ENCODE results near the gene THOP1. TPM values are rescaled to one million over a fixed set of nuclear protein-coding genes. Genes with fewer than 3 reads are reported as not detected.

The THOP1 gene
- total RNA-seq, 1 experiment from 2014 or later = 85.8 TPM

DNA sequence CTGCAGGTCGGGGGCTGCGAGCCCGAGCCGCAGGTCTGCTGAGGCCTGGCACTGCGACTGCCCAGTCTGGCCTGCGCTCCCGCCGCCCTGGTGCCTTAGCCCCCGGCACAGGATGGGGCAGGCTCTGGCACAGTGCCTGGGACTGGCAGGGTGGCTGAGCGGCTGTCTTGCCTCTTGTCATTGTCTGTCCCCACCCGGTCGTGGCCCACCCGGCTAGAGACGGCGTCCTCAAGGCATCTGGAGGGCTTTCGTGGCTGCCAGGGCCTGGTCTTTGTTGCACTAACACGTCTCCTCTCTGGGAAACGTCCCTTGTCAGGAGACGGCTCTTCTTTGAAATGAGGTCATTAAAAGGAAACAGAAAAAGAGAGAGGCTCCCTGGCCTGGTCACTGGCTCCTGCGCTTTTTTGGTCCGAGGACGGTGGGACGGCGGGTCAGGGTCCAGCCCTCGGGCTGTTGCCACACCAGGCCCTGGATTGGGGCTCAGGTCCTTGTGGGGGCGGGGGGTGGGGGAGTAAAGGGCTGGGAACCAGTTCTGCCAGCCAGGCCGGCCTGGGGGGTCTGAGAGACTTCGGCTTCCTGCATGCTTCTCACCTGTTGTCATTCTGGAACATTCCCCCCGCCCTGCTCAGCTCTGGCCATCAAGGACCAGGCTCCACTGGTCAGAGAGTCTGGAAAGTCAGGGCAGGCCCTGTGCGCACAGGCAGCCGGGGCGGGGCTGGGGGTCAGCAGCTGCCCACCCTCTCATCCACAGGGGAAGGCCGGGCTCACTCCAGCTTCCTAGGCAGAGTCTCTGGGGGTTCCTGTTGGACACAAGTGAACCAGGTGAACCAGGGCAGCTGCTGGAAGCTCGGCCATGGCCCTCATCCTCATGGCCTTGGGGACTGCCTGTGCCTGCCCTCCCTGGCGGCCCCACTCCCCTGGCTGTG lies 28.2 kb downstream of the THOP1 start:
- Histone ChIP-seq H4K20me1 (ENCODE audit: insufficient read depth) (no peaks in the 10 kb centered on the region), H3K79me2 (ENCODE audit: low read depth) (no peaks in the 10 kb centered on the region), H3K27ac (no peak overlapping the region), H3K4me3 (no peak overlapping the region), H3K27me3 (ENCODE audit: insufficient read depth, low read depth) (no peaks in the 10 kb centered on the region), H3K4me2 (no peak overlapping the region), H2AFZ (no peak overlapping the region), H3K4me1 (replicated peaks; ENCODE audit: insufficient read depth) (no peaks in the 10 kb centered on the region), H3K36me3 (ENCODE audit: low read depth) (no peaks in the 10 kb centered on the region), H3K9me2 (ENCODE audit: insufficient read depth) (no peaks in the 10 kb centered on the region), H3K9me3 (ENCODE audit: insufficient read depth, low read depth) (no peaks in the 10 kb centered on the region), H3F3A (ENCODE audit: insufficient read depth, low read depth) (peaks cover 4% of the 10 kb centered on the region; the same call in 1 of the 2 replicates)
- DNase-seq = no peak
- BruUV-seq (replicated peaks) = no TSS peak
- POLR2A ChIA-PET (ENCODE audit: unreplicated experiment) = no interaction called here
- intact Hi-C loops (cut with micrococcal nuclease; ENCODE audit: unreplicated experiment) = no loop called here
- TF ChIP-seq, protein P1, sequence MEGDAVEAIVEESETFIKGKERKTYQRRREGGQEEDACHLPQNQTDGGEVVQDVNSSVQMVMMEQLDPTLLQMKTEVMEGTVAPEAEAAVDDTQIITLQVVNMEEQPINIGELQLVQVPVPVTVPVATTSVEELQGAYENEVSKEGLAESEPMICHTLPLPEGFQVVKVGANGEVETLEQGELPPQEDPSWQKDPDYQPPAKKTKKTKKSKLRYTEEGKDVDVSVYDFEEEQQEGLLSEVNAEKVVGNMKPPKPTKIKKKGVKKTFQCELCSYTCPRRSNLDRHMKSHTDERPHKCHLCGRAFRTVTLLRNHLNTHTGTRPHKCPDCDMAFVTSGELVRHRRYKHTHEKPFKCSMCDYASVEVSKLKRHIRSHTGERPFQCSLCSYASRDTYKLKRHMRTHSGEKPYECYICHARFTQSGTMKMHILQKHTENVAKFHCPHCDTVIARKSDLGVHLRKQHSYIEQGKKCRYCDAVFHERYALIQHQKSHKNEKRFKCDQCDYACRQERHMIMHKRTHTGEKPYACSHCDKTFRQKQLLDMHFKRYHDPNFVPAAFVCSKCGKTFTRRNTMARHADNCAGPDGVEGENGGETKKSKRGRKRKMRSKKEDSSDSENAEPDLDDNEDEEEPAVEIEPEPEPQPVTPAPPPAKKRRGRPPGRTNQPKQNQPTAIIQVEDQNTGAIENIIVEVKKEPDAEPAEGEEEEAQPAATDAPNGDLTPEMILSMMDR (conservative IDR thresholded peaks at IDR 0.05) = no peak
- no peak for TF ChIP-seq EZH2 (IDR thresholded peaks at IDR 0.05; ENCODE audit: low read depth)
- CTCF ChIA-PET = no interaction called here

DNA sequence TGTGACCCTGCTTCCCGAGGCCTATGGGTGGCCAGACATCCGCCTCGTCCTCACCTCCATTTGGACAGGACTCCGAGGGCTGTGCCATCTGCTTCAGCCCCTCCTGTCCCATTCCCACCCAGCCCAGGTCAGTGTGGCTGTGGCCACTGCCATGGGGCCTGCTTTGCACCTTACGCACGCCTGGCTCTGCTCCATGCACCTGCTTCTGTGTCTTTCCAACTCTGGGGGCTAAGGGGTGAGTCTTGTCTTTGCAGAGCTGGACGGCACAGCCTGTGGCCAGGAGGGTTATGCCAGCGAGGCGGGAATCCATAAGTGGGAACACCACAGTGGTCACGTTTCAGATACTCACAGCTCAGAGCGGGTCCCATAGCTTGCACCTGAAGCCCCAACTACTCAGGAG lies 29.1 kb downstream of the THOP1 start:
- H3K79me2 ChIP-seq (ENCODE audit: low read depth) = no peaks in the 10 kb centered on the region
- DNase-seq = no peak
- no peak overlapping the region for H3K4me2 ChIP-seq
- H3K9me3 ChIP-seq (ENCODE audit: insufficient read depth, low read depth) = no peaks in the 10 kb centered on the region
- ChIA-PET POLR2A (ENCODE audit: unreplicated experiment) (no interaction called here), CTCF (no interaction called here)
- no peaks in the 10 kb centered on the region for H3K36me3 ChIP-seq (ENCODE audit: low read depth)
- no peak overlapping the region for H3K27ac ChIP-seq
- intact Hi-C loops (cut with micrococcal nuclease; ENCODE audit: unreplicated experiment) = no loop called here
- H3F3A ChIP-seq (ENCODE audit: insufficient read depth, low read depth) = peaks cover 4% of the 10 kb centered on the region; the same call in 1 of the 2 replicates
- H3K4me3 ChIP-seq = no peak overlapping the region
- BruUV-seq (replicated peaks) = no TSS peak
- TF ChIP-seq, protein P1 (conservative IDR thresholded peaks at IDR 0.05) = no peak
- TF ChIP-seq EZH2 (IDR thresholded peaks at IDR 0.05; ENCODE audit: low read depth) = no peak
- H3K9me2 ChIP-seq (ENCODE audit: insufficient read depth) = no peaks in the 10 kb centered on the region
- no peaks in the 10 kb centered on the region for H3K4me1 ChIP-seq (replicated peaks; ENCODE audit: insufficient read depth)
- H3K27me3 ChIP-seq (ENCODE audit: insufficient read depth, low read depth) = no peaks in the 10 kb centered on the region
- H4K20me1 ChIP-seq (ENCODE audit: insufficient read depth) = no peaks in the 10 kb centered on the region
- H2AFZ ChIP-seq = no peak overlapping the region

DNA sequence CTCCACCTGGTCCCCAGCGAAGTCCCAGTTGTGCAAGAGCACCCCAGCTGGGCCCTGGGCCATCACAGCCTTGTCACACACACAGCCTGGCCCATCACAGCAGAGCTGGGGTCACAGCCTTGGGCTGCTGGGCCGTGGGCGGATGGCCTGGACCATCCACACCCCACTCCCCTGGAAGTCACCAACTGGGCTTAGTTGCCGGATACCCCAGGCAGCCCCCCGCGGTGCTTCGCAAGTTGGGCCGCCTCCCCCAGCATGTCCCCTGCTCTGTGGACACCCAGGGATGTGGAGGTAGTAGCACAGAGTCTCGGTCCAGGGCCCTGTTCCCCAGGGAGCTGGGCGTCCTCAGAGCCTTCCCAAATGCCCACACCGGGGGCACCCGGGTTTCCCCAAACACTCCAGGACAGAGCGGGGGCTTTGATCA lies 29.9 kb downstream of the THOP1 start:
- Histone ChIP-seq H3K4me2 (no peak overlapping the region), H3K4me1 (replicated peaks; ENCODE audit: insufficient read depth) (no peaks in the 10 kb centered on the region), H3K4me3 (no peak overlapping the region), H3K27ac (no peak overlapping the region), H4K20me1 (ENCODE audit: insufficient read depth) (no peaks in the 10 kb centered on the region), H3K9me2 (ENCODE audit: insufficient read depth) (no peaks in the 10 kb centered on the region), H3K79me2 (ENCODE audit: low read depth) (no peaks in the 10 kb centered on the region), H2AFZ (no peak overlapping the region), H3K36me3 (ENCODE audit: low read depth) (no peaks in the 10 kb centered on the region), H3K27me3 (ENCODE audit: insufficient read depth, low read depth) (no peaks in the 10 kb centered on the region), H3K9me3 (ENCODE audit: insufficient read depth, low read depth) (no peaks in the 10 kb centered on the region), H3F3A (ENCODE audit: insufficient read depth, low read depth) (peaks cover 4% of the 10 kb centered on the region; the same call in 1 of the 2 replicates)
- DNase-seq = no peak
- ChIA-PET POLR2A (ENCODE audit: unreplicated experiment) (no interaction called here), CTCF (no interaction called here)
- no TSS peak for BruUV-seq (replicated peaks)
- intact Hi-C loops (cut with micrococcal nuclease; ENCODE audit: unreplicated experiment) = no loop called here
- TF ChIP-seq EZH2 (IDR thresholded peaks at IDR 0.05; ENCODE audit: low read depth) = no peak
- TF ChIP-seq, protein P1 (conservative IDR thresholded peaks at IDR 0.05) = no peak

Data from PC-9 (cell line).